Gastroesophageal sphincter (tissue), 3 donors: ENCODE measurements around the gene UHRF1.

Experiments used
- CTCF ChIP-seq, 4 experiments: fragments of 200-600 bp in 2 of 4; fragments of 450-650 bp in 2 of 4; sonication (generic) in 1 of 4; IDR thresholded peaks; one replicate each; pipeline ENCODE4 v1.5.1; 2017 to 2019; ENCODE audit warnings: antibody characterized with exemption in 4 of 4, mild to moderate bottlenecking in 2 of 4, moderate library complexity in 2 of 4
- POLR2A ChIP-seq, 2 donors: fragments of 450-650 bp; IDR thresholded peaks; one replicate each; pipeline ENCODE4 v1.6.1; 2017; ENCODE audit warnings: antibody characterized with exemption in 2 of 2, mild to moderate bottlenecking in 2 of 2, moderate library complexity in 1 of 2

- TF ChIP-seq CTCF (IDR thresholded peaks at IDR 0.05) (no peak), POLR2A (IDR thresholded peaks at IDR 0.05) (no peak)
Measured at GRCh38 chr19:5003781-5004180, 94.5 kb downstream of the UHRF1 start.
